ENCODE results near the gene RAD9A.

- TF ChIP-seq CTCF (IDR thresholded peaks at IDR 0.05) (no peak), ZFX (IDR thresholded peaks at IDR 0.05; ENCODE audit: borderline replicate concordance) (no peak)
These were observed 39.1 kb upstream of the RAD9A start for GRCh38 chr11:67352546-67353316.

Data from 22Rv1 (cell line).